Spleen (tissue), 11 donors: ENCODE measurements around the gene DDX52. TPM values are rescaled to one million over a fixed set of nuclear protein-coding genes. Genes with fewer than 3 reads are reported as not detected.

Experiments
- DNase-seq: peaks from one replicate; pipeline ENCODE4 v3.0.0-alpha.2; 2020
- H3K27ac ChIP-seq, 8 donors: fragments of 200-600 bp; sonication (generic) in 7 of 8; 1 replicate in 4 of 8; 2 replicates in 4 of 8; pipeline versions ENCODE4 v1.5.0 to v1.8.0; 2016 to 2021; ENCODE audit warnings: inconsistent platforms in 4 of 8, mild to moderate bottlenecking in 4 of 8, moderate library complexity in 1 of 8
- H3K27me3 ChIP-seq, 7 donors: fragments of 200-600 bp; sonication (generic) in 6 of 7; replicated peaks in 1 of 7; 1 replicate in 4 of 7; 2 replicates in 3 of 7; pipeline versions ENCODE4 v1.5.0 to v1.8.0; 2016 to 2021; ENCODE audit warnings: inconsistent platforms in 3 of 7, mild to moderate bottlenecking in 1 of 7
- H3K36me3 ChIP-seq, 6 donors: fragments of 200-600 bp; sonication (generic) in 5 of 6; 1 replicate in 4 of 6; 2 replicates in 2 of 6; pipeline versions ENCODE4 v1.5.0 to v1.8.0; 2016 to 2021; ENCODE audit warnings: inconsistent platforms in 2 of 6
- H3K4me1 ChIP-seq, 6 donors: fragments of 200-600 bp; sonication (generic) in 5 of 6; 1 replicate in 3 of 6; 2 replicates in 3 of 6; pipeline versions ENCODE4 v1.5.0 to v1.8.0; 2016 to 2021; ENCODE audit warnings: inconsistent platforms in 3 of 6
- H3K4me3 ChIP-seq, 8 donors: fragments of 200-600 bp; sonication (generic) in 7 of 8; 1 replicate in 4 of 8; 2 replicates in 4 of 8; pipeline versions ENCODE4 v1.5.0 to v1.8.0; 2016 to 2021; ENCODE audit warnings: inconsistent platforms in 4 of 8, mild to moderate bottlenecking in 4 of 8, moderate library complexity in 2 of 8
- H3K9me3 ChIP-seq, 8 donors: fragments of 200-600 bp; sonication (generic) in 7 of 8; 1 replicate in 4 of 8; 2 replicates in 4 of 8; pipeline versions ENCODE4 v1.5.0 to v1.8.0; 2016 to 2021; ENCODE audit warnings: inconsistent platforms in 4 of 8
- POLR2A ChIP-seq, 3 donors: fragments of 450-650 bp; IDR thresholded peaks; one replicate each; pipeline ENCODE4 v1.5.1; 2017; ENCODE audit warnings: antibody characterized with exemption in 3 of 3, mild to moderate bottlenecking in 1 of 3
- POLR2AphosphoS5 ChIP-seq, 3 donors: sonication (generic); formaldehyde crosslinking; IDR thresholded peaks; one replicate each; pipeline ENCODE4 v1.5.1; 2017; ENCODE audit warnings: antibody characterized with exemption in 3 of 3
- WGBS, 5 donors: extraction: QIAGEN DNeasy Blood & Tissue Kit in 3 of 5; methylation state at CpG; one replicate each; pipeline versions ENCODE4 v1.1.5 to v1.1.7; 2013 to 2018; 5-methylcytosine and 5-hydroxymethylcytosine counted together
- intact Hi-C: fragments of 100-400 bp; cut with DNase I; formaldehyde crosslinking; loops from one replicate; pipeline ENCODE4 v1.15.0; 2023; ENCODE audit warnings: low total_unique reads
- polyA plus RNA-seq, 3 donors: library from polyadenylated mRNA; stranded (reverse); fragments of 200-250 nt; gene quantifications; one replicate each; pipeline ENCODE4 v1.2.1, GENCODE V29; 2013
- total RNA-seq, 7 donors: library from RNA; depleted of rRNA in 3 of 7; stranded (reverse); fragments of >200 nt in 3 of 7; fragmentation: NEBNext Ultra II Directional in 4 of 7; extraction: Animal tissue kit (Norgen Biotek cat#: 25700) in 4 of 7; gene quantifications; one replicate each; pipeline versions ENCODE4 v1.1.0 to v1.2.1, GENCODE V29; 2016 to 2021
- TF ChIP-seq, protein P1 (sequence below), 11 experiments: fragments of 200-600 bp in 7 of 11; fragments of 450-650 bp in 4 of 11; sonication (generic) in 4 of 11; IDR thresholded peaks in 8 of 11; conservative IDR thresholded peaks in 3 of 11; 1 replicate in 7 of 11; 2 replicates in 4 of 11; pipeline versions ENCODE4 v1.4.0 to v1.8.0; 2016 to 2021; ENCODE audit warnings: antibody characterized with exemption in 11 of 11, inconsistent platforms in 4 of 11, mild to moderate bottlenecking in 1 of 11
- donor health status: healthy with polysubstance abuse.
- donor health status: DM: no; HTN: no; CAD: no; lungs with moderate emphysema.
- donor health status: DM: no; HTN: no; CAD: no.
- donor health status: Bipolar disorder and iron deficiency.
- donor health status: healthy.
- donor health status: DM: no; HTN: no; CAD: no.
- donor health status: DM: yes; HTN: yes; CAD: no.

The DDX52 gene
- total and polyA plus RNA-seq, 10 donors, result 7.8 to 28.1 (median 19.7) TPM

DNA sequence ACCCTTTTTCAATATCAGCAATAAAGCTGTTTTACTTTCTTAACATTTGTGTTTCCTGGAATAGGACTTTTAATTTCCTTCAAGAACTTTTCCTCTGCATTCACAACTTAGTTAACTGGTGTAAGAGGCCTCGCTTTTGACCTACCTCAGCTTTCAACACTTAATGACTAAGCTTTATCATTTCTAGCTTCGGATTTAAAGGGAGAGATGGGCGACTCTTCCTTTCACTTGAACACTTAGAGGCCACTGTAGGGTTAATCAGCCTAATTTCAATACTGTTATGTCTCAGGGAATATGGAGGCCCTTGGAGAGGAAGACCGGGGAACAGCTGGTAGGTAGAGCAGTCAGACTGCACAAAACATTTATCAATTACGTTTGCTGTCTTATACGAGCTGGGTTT lies 38.7 kb downstream of the DDX52 start:
- no peak for DNase-seq
- peak overlapping the region in 4 of 8 donors; percentile 95 to 99 (median 98) for H3K27ac ChIP-seq
- no peaks in the 10 kb centered on the region for H3K27me3 ChIP-seq
- H3K9me3 ChIP-seq, result no peaks in the 10 kb centered on the region
- no peak overlapping the region for H3K4me3 ChIP-seq
- no peak for TF ChIP-seq POLR2AphosphoS5 (IDR thresholded peaks at IDR 0.05)
- TF ChIP-seq, protein P1, sequence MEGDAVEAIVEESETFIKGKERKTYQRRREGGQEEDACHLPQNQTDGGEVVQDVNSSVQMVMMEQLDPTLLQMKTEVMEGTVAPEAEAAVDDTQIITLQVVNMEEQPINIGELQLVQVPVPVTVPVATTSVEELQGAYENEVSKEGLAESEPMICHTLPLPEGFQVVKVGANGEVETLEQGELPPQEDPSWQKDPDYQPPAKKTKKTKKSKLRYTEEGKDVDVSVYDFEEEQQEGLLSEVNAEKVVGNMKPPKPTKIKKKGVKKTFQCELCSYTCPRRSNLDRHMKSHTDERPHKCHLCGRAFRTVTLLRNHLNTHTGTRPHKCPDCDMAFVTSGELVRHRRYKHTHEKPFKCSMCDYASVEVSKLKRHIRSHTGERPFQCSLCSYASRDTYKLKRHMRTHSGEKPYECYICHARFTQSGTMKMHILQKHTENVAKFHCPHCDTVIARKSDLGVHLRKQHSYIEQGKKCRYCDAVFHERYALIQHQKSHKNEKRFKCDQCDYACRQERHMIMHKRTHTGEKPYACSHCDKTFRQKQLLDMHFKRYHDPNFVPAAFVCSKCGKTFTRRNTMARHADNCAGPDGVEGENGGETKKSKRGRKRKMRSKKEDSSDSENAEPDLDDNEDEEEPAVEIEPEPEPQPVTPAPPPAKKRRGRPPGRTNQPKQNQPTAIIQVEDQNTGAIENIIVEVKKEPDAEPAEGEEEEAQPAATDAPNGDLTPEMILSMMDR (IDR thresholded peaks at IDR 0.05 in 8 of 11, conservative IDR thresholded peaks at IDR 0.05 in 3 of 11), result no peak
- no peak for TF ChIP-seq POLR2A (IDR thresholded peaks at IDR 0.05)
- peaks cover 0 to 43% (median 13%) of the 10 kb centered on the region in 6 donors for H3K36me3 ChIP-seq
- intact Hi-C loops, result no loop called here
- peaks cover 26 to 91% (median 62%) of the 10 kb centered on the region in 6 donors for H3K4me1 ChIP-seq
- 71 to 83% (median 81%) methylated on average over 6 of the region's 6 CpGs for WGBS, 5 donors

DNA sequence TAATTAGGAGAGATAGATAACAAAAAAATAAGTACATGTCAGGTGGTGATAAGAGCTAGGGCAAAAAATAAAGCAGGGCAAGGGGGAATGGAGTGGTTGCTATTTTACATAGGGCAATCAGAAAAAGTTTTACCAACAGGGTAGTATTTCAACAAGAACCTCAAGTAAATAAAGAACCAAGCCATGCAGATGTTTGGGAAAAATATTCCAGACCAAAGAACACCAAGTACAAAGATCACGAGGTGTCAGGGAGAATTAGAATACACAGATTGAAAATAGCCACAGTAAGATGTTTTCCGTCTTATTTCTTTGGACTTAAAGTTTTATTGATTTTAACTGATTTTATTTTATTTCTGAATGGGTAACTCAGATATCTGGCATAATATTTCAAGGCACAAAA lies 45.1 kb downstream of the DDX52 start:
- no peaks in the 10 kb centered on the region for H3K27me3 ChIP-seq
- no peaks in the 10 kb centered on the region for H3K9me3 ChIP-seq
- TF ChIP-seq POLR2A (IDR thresholded peaks at IDR 0.05), result no peak
- TF ChIP-seq, protein P1 (IDR thresholded peaks at IDR 0.05 in 8 of 11, conservative IDR thresholded peaks at IDR 0.05 in 3 of 11), result no peak
- no peak for TF ChIP-seq POLR2AphosphoS5 (IDR thresholded peaks at IDR 0.05)
- WGBS, 5 donors, result 92 to 97% (median 94%) methylated on average over 2 of the region's 2 CpGs
- intact Hi-C loops, result no loop called here
- no peak overlapping the region for H3K4me3 ChIP-seq
- peaks cover 0 to 71% (median 12%) of the 10 kb centered on the region in 6 donors for H3K4me1 ChIP-seq
- no peak overlapping the region for H3K27ac ChIP-seq
- peaks cover 4 to 96% (median 67%) of the 10 kb centered on the region in 6 donors for H3K36me3 ChIP-seq
- DNase-seq, result no peak

DNA sequence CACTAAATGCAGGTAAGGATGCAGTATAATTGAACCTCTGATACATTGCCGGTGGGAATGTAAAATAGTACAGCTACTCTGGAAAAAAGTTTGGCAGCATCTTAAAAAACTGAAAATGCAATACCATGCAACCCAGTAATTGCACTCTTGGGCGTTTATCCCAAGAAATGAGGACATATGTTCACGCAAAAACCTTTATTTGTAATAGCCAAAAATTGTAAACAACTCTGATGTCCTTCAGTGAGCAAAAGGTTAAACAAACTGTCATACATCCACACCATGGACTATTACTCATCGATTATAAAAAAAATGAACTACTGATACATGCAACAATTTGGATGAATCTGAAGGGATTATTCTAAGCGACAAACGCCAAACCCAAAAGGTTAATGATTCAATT lies 51.0 kb downstream of the DDX52 start:
- peaks cover 0 to 98% (median 52%) of the 10 kb centered on the region in 6 donors for H3K36me3 ChIP-seq
- intact Hi-C loops, result no loop called here
- no peaks in the 10 kb centered on the region for H3K9me3 ChIP-seq
- H3K4me3 ChIP-seq, result no peak overlapping the region
- no peak for DNase-seq
- TF ChIP-seq POLR2AphosphoS5 (IDR thresholded peaks at IDR 0.05), result no peak
- TF ChIP-seq, protein P1 (IDR thresholded peaks at IDR 0.05 in 8 of 11, conservative IDR thresholded peaks at IDR 0.05 in 3 of 11), result no peak
- no peak for TF ChIP-seq POLR2A (IDR thresholded peaks at IDR 0.05)
- H3K4me1 ChIP-seq, result peaks cover 0 to 72% (median 24%) of the 10 kb centered on the region in 6 donors
- 85 to 95% (median 93%) methylated on average over 6 of the region's 6 CpGs for WGBS, 5 donors
- H3K27me3 ChIP-seq, result no peaks in the 10 kb centered on the region
- H3K27ac ChIP-seq, result no peak overlapping the region

DNA sequence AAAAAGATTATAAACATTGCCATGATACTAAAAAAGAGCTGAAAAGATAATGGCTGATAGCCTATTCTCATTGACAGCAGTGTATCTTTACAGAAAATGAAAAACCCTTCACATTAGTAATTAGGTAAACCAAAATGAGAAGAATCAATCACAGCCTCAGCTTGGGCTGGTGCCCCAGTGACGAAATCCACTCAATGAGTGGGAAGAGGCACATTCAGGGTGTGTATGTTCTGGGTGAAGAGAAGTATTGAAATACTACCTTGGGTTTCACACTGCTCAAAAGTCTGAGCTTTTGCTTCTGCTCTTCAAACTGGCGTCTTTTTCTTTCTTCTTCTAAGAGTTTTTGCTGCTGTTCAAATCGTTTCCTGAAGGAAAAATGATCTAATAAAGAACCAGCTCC lies 58.2 kb downstream of the DDX52 start:
- no peak overlapping the region for H3K4me3 ChIP-seq
- DNase-seq, result no peak
- no peaks in the 10 kb centered on the region for H3K9me3 ChIP-seq
- WGBS, 5 donors, result 89 to 97% (median 94%) methylated on average over 3 of the region's 3 CpGs
- no peak overlapping the region for H3K27ac ChIP-seq
- TF ChIP-seq POLR2AphosphoS5 (IDR thresholded peaks at IDR 0.05) (no peak), POLR2A (IDR thresholded peaks at IDR 0.05) (no peak)
- TF ChIP-seq, protein P1 (IDR thresholded peaks at IDR 0.05 in 8 of 11, conservative IDR thresholded peaks at IDR 0.05 in 3 of 11), result no peak
- peaks cover 11 to 100% (median 75%) of the 10 kb centered on the region in 6 donors for H3K36me3 ChIP-seq
- H3K4me1 ChIP-seq, result peaks cover 0 to 25% (median 4%) of the 10 kb centered on the region in 6 donors
- intact Hi-C loops, result no loop called here
- H3K27me3 ChIP-seq, result no peaks in the 10 kb centered on the region
